A673 (cell line): Measurements from ENCODE around the gene AJAP1.

Source experiments
- EZH2 ChIP-seq: fragments of 200-600 bp; sonication (generic); IDR thresholded peaks from 2 replicates; pipeline ENCODE4 v1.6.1; 2017; ENCODE audit warnings: borderline replicate concordance, low read depth, mild to moderate bottlenecking, mixed read lengths, antibody characterized with exemption, low read length; ENCODE audit not compliant: poor library complexity, severe bottlenecking
- TF ChIP-seq, protein P1 (sequence below): fragments of 300-800, 200-600 bp; sonication (generic); conservative IDR thresholded peaks from 2 replicates; pipeline ENCODE4 v1.5.1; 2017; ENCODE audit warnings: low read depth, mild to moderate bottlenecking, antibody characterized with exemption, low read length, moderate library complexity, mixed read lengths

DNA sequence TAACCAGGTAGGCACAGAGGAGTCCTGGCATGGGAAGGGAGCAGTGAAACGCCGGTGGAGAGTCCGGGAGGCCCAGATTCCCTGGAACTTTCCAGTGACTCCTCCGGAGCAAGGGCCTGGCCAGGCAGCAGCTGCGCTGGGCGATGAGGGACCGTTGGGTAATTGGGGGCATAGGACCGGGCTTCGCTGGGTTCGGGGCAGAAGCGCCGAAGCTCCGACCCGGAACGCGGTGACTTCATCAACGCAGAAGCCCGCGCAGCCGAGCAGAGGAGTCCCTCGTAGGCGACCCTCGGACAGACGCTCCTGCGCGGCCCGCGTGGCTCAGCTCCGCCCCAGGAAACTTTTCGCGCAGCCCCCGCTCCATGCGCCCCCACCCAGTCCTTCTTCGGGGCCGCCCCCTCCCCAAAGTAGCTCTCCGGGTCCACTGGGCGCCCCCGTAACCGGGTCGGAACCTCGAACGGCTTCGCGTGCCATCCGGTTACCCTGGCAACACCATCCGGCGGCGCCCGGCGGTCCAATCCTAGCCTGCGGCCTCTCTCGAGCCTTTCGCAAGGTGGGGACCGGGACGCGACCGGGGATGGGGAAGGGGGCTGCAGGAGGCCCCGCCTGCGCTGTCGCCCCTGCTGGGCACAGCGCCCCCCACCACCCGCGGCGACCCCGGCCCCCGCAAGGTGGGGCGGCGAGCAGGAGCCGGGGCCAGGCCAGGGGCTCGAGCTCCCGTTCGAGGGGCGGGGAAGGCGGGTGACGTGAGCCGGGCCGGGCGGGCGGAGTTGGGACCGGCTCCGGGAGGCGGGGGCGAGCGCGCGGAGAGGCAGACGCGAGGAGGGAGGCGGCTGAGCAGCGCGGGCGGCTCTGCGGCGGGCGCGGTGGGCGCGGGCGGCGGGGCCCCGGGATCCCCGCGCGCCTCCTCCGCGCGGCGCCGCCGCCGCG is at the start of gene AJAP1:
- TF ChIP-seq EZH2: peak; percentile 17
- TF ChIP-seq, protein P1, sequence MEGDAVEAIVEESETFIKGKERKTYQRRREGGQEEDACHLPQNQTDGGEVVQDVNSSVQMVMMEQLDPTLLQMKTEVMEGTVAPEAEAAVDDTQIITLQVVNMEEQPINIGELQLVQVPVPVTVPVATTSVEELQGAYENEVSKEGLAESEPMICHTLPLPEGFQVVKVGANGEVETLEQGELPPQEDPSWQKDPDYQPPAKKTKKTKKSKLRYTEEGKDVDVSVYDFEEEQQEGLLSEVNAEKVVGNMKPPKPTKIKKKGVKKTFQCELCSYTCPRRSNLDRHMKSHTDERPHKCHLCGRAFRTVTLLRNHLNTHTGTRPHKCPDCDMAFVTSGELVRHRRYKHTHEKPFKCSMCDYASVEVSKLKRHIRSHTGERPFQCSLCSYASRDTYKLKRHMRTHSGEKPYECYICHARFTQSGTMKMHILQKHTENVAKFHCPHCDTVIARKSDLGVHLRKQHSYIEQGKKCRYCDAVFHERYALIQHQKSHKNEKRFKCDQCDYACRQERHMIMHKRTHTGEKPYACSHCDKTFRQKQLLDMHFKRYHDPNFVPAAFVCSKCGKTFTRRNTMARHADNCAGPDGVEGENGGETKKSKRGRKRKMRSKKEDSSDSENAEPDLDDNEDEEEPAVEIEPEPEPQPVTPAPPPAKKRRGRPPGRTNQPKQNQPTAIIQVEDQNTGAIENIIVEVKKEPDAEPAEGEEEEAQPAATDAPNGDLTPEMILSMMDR: no peak
